Measurements from ENCODE around the gene PYCARD.
"Not testable (repeated sequence)": the region's sequence is repeated elsewhere in the genome, so short reads cannot be mapped to it uniquely, and the experiment has no call there.

Gene PYCARD

DNA sequence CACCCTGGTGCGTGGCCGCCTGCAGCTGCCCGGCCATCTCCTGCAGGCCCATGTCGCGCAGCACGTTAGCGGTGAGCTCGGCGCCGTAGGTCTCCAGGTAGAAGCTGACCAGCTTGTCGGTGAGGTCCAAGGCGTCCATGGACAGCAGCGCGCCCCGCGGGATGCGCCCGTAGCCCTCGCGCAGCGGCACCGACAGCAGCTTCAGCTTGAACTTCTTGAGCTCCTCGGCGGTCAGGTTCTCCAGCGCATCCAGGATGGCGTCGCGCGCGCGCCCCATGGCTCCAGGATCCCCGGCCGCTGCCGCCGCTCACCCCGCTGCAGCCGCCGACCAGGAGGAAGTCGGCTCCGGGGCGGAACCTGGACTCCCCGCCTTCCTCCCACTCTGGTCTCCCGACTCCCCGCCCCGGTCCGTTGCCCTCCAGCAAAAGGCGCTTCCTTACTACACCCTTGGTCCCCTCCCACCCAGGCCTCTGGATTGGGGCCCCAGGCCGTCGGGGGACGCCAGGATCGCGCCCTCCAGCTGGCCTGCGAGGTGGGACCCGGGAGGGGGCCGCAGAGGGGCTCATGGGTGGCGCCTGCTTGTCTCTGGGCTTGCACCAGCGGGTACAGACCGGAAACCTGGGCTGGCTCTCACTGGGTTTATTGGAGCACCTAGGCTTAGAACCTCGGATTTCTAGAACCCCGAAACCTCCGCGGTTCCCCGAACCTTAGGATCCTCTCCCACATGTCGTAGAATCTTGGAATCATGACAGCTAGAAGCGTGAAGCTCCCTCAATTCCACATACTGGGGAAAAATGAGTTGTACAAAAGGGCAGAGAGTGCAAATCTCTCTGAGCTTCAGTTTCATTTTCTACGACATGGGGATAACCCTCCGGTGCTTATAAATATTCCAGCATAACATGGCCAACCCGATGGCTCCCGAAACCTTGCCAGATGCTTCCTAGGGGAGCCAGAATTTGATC, at the start of gene PYCARD:
Gene PYCARD, minus strand, starts transcription at position 347 of the 962 bp plus-strand sequence. Its CDS starts 70 bp downstream, at position 277.
- no peak for DNase-seq

DNA sequence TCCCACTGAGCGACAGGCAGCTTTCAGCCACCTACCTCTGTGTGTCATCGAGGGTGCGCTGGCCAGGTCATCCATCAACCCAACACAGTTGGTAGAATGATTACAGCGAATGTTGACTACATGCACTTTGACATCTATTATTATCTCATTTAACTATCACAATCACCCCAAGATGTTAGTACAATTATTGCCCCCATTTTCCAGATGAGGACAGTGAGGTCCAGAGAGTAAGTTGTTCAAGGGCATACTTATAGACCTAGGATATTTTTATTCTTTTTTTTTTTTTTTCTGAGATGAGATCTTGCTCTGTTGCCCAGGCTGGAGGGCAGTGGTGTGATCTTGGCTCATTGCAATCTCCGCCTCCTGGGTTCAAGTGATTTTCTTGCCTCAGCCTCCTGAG, 48.9 kb upstream of the PYCARD start:
- no peak for DNase-seq

DNA sequence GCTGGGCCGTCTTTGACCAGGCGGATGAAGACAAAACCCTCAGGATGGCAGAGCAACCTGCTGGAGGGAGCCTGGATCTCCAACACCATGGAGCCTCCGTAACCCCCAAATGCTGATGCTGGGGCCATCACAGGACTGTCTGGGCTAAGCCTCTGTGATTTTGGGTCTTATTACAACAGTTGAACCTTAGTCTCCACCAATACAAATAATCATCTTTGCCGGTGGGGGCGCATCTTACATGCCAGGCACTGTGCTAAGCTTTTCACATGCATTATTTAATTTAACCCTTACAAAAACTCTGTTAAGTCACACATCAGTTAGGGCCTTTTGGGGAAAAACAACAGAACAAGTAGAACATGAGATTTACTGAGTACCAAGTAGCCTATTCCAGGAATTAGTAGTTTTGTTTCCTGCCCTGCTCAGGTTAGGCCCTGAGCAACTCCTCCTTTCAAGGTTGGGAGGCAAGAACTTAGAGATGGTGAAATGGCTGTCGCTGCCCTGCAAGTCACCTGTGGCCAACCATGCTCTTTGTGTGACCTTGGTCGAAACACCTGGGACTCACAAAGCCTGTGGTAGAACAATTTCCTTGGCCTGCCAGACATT, 48.3 kb upstream of the PYCARD start:
- DNase-seq = no peak

DNA sequence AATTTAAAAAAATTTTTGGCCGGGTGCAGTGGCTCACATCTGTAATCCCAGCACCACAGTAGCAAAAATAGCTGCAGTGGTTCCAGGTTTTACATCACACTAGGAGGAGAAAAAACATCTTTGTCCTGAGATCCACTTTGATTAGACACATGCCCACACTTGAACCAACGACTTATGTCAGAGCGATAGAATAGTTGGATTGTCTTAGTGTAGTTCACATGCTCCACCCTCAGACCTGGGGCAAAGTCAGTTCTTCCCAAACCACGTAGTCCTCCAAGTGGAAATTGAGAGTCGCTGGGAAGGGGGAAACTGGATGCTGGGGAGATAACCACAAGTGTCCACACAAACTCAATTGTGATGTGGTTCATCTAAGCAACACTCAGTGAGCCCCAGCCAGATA, 45.8 kb upstream of the PYCARD start:
- DNase-seq = no peak

DNA sequence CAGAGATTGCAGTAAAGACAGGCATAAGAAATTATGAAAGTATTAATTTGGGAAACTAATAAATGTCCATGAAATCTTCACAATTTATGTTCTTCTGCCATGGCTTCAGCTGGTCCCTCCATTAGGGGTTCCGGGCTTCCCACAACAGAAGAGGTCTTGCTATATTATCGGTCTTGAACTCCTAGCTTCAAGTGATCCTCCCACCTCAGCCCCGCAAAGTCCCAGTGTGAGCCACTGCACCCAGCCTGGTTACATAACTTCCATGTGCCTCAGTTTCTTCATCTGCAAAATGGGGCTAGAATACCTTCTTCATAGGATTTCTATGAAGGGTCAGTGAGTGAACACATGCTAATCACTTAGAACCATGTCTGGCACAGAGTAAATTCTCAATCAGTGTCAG, 43.7 kb upstream of the PYCARD start:
- no peak for DNase-seq

DNA sequence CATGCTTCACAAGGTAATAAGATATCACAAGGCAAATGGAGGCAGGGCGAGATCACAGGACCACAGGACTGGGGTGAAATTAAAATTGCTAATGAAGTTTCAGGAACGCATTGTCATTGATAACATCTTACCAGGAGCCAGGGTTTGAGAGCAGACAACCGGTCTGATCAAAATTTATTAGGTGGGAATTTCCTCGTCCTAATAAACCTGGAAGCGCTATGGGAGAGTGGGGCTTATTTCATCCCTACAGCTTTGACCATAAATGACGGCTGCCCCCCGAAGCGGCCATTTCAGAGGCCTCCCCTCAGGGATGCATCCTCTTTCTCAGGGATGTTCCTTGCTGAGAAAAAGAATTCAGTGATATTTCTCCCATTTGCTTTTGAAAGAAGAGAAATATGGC, 43.0 kb upstream of the PYCARD start:
- DNase-seq = not testable (repeated sequence)

DNA sequence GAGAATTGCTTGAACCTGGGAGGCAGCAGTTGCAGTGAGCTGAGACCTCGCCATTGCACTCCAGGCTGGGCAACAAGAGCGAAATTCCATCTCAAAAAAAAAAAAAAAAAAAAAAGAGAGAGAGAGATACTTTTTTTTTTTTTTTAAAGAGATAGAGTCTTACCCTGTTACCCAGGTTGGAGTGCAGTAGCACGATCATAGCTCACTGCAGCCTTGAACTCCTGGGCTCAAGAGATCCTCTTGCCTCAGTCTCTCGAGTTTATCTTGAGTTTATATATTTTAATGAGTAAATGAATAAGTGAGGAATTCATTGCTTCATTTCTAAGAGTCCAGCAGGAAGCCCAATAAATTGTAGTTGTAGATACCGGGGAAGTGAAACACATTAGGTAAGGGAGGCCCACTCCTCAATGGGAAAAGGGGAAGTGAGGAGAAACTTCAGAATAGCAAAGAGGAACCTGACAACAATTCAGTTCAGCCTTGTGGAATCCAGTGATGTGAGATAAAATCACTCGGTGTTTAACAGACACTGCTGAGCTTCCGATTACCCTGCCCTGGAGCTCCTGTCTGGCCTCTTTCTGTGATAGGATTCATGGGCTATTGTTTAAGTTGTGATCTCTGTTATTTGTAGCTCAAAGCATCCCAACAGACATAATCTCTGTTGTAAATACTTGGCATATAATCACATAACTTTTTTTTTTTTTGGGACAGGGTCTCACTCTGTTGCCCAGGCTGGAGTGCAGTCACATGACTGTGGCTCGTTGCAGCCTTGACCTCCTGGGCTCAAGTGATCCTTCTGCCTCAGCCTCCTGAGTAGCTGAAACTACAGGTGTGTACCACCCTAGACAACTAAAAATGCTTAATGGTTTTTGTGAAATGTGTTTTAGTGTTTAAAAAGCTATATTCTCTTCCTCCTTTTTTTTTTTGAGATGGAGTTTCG, 41.4 kb upstream of the PYCARD start:
- DNase-seq = no peak

DNA sequence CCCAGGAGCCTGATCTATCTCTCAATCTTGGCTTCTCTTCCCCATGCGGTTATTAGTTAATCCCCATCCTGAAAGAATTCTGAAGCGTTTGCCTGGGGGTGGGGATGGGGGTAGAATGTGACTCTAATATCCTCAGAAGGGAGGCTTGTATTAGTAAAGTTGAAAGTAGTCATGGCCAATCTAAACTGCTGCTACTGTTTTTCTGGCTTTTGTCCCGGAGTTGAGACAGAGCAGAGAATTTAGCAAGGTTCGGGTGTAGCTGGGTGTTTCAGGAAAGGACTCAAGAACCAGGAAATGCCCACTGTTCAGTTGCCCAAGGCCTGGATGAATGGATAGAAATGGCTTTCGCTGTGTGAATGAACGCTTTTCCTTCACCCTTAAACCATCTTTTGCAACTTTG, 39.6 kb upstream of the PYCARD start:
- no peak for DNase-seq

DNA sequence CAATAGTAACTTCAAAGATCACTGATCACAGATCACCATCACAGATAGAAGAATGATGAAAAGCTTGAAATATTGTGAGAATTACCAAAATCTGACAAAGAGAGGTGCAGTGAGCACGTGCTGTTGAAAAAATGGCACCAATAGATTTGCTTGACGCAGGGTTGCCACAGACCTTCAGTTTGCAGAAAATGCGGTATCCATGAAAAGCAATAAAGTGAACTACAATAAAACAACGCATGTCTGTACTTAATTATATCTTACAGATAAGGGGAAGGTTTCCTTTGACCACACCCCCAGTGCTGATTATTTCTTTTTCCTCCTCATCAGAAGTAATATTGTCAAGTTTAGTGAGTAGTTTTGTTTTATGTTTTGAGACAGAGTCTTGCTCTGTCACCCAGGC, 35.5 kb upstream of the PYCARD start:
- DNase-seq = no peak

DNA sequence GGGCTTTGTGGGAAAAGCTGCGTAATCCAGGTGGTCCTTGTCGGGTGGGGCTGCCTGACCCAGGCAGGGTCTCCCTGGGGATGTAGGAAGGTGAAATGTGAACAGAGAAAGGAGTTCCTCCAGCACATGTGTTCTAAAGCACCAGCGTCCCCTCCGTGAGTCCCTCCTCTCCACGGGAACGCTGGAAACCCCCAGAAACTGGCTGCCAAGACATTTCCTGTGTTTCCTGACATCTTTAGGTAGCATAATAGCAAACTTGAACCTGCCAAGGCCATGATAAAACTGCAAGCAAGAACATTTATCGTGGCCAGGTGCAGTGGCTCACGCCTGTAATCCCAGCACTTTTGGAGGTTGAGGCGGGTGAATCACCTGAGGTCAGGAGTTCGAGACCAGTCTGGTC, 26.9 kb upstream of the PYCARD start:
- no peak for DNase-seq

DNA sequence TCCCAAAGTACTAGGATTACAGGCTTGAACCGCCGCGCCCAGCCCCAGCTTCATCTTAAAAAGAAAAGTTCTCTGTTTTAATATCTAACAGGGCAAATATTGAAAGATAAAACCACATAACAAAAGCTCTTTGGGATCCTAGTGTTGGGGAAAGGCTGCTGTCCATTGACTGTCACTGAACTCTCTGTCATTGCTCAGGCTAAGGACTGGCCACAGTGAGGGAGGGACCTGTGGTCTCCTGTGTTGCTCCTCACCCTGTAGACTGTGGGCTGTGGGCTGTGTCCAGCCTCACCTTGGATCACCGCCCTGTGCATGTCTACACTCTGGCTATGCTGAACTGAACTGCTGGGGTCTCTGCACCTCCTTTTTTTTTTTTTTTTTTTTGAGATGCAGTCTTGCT, 25.6 kb upstream of the PYCARD start:
- DNase-seq = no peak

DNA sequence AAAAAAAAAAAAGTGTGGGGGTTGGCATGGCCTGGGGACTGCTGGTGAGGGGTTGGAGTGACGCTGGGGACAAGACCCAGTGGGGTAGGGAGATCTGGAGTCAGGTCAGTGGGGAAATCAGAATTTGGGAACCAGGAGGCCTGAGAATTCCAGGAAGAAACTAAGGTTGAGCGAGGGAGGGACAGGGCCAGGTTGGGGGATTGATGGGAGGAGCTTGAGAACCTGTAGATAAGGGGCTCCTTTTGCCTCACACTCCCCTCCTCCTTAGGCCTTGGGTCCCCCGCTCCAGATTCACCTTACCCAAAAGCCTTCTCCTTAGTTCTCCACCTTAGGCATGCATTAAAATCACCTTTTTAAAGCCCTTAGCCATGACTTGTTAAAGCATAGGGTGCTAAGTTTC, 22.6 kb upstream of the PYCARD start:
- DNase-seq = no peak

DNA sequence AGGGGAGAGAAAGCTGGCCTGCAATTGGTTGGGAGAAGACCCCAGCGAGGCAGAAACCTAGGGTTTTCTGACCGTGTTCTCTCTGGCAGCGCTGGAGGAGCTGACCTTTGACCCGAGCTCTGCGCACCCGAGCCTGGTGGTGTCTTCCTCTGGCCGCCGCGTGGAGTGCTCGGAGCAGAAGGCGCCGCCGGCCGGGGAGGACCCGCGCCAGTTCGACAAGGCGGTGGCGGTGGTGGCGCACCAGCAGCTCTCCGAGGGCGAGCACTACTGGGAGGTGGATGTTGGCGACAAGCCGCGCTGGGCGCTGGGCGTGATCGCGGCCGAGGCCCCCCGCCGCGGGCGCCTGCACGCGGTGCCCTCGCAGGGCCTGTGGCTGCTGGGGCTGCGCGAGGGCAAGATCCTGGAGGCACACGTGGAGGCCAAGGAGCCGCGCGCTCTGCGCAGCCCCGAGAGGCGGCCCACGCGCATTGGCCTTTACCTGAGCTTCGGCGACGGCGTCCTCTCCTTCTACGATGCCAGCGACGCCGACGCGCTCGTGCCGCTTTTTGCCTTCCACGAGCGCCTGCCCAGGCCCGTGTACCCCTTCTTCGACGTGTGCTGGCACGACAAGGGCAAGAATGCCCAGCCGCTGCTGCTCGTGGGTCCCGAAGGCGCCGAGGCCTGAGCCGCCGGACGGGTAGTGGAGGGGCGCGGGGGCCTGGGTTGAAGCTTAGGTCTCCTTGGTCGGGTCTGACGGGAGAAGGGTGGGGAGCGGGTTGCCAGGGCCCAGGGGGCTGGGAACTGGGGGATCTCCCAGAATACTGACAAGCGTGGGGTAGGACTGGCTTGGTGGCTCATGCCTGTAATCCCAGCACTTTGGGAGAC, 21.8 kb upstream of the PYCARD start:
- DNase-seq = no peak

DNA sequence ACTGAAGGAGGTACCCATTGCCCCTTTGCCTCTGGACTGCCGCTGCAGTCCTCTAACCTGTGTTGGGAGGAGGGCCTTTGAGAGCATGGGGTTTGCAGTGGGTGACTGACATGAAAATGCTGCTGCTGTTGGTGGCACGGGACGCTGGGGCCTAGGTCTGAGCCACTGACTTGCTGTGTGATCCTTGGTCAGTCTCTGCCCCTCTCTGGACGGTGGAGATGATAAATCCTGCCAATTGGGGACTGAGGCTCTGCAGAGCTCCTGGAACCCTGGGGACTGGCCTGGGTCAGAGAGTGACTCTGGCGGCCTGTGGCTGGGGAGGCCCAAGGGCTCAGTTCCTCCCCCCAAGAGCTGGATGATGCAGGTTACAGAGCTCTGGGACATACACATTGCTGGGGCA, 20.5 kb upstream of the PYCARD start:
- no peak for DNase-seq

DNA sequence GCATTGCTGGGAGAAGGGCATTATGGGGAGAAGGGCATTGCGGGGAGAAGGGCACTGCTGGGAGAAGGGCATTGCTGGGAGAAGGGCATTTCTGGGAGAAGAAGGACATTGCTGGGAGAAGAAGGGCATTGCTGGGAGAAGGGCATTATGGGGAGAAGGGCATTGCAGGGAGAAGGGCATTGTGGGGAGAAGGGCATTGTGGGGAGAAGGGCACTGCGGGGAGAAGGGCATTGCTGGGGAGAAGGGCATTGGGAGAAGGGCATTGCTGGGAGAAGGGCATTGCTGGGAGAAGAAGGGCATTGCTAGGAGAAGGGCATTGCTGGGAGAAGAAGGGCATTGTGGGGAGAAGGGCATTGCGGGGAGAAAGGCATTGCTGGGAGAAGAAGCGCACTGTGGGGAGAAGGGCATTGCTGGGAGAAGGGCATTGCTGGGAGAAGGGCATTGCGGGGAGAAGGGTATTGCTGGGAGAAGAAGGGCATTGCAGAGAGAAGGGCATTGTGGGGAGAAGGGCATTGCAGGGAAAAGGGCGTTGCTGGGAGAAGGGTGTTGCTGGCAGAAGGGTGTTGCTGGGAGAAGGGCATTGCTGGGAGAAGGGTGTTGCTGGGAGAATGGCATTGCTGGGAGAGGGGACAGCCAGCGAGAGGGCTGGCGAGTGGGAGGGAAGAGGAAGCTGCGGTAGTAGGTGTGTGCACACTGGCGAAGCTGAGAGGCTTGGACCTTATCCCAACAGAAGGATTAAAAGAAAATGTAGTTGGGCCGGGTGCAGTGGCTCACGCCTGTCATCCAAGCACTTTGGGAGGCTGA, 19.0 kb upstream of the PYCARD start:
- no peak for DNase-seq

DNA sequence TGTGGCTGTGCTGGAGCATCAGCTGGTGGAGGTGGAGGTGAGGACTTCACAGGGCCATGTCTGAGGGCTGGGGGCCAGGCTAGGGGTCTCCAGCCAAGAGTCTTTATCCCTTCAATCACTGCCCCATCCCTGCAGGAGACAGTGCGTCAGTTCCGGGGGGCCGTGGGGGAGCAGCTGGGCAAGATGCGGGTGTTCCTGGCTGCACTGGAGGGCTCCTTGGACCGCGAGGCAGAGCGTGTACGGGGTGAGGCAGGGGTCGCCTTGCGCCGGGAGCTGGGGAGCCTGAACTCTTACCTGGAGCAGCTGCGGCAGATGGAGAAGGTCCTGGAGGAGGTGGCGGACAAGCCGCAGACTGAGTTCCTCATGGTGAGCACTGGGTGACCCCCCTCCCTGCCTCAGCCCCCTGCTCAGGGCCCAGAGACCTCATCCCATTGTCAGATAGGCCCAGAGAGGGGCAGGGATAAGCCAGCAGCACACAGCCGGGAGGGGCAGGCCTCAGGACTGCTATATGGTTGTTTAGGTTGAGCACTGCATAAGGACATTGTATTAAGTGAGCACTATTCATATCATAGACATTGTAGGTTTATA, 16.7 kb upstream of the PYCARD start:
- DNase-seq = no peak

DNA sequence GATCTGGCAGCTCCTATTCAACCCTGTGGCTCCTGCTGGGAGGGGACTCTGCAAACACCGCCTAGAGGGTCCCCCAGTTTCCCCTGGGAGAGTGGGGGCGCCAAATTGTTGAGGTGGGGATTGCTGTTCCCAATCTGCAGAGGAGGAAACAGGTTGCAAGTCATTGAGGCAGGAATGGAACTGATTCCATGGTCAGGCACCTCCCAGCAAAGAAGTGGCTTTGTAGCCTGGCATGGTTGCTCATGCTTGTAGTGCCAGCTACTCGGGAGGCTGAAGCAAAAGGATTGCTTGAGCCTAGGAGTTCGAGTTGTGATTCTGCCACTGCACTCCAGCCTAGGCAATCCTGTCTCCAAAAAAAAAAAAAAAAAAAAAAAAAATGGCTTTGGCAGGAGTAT, 14.6 kb upstream of the PYCARD start:
- DNase-seq = no peak

DNA sequence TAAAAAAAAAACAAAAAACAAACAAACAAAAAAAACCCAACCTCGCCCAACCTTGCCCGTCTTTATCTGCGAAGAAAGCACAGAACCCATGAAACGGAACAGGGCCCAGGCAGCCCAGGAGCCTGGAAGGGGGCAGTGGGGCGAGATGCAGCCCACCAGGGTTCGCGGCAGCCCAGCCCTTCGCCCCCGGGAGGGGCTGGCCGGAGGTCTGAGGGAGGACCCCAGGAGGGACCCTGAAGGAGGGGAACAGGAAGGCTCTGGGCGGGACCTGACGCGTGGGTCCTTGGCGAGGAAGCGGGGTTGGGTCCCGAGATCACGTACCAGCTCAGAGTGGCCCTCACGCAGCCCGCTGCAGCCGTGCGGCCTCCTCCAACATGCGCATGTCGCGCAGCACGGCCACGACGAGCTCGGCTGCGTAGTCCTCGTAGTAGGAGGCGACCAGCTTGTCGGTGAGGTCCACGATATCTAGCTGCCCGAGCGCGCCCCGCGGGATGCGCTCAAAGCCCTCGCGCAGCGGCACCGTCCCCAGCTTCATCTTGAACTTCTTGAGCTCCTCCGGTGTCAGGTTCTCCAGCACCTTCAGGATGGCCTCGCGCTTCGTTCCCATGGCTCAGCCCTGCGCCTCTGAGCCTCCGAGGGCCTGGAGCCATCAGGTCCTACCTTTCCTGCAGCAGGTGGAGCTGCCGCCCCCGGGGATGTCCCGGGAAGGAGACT, 14.0 kb upstream of the PYCARD start, which contains the start of gene PYDC1:
Gene PYDC1, minus strand, starts transcription at position 714 of the 714 bp plus-strand sequence. Its CDS starts 107 bp downstream, at position 607.
- DNase-seq = peak; percentile 37

DNA sequence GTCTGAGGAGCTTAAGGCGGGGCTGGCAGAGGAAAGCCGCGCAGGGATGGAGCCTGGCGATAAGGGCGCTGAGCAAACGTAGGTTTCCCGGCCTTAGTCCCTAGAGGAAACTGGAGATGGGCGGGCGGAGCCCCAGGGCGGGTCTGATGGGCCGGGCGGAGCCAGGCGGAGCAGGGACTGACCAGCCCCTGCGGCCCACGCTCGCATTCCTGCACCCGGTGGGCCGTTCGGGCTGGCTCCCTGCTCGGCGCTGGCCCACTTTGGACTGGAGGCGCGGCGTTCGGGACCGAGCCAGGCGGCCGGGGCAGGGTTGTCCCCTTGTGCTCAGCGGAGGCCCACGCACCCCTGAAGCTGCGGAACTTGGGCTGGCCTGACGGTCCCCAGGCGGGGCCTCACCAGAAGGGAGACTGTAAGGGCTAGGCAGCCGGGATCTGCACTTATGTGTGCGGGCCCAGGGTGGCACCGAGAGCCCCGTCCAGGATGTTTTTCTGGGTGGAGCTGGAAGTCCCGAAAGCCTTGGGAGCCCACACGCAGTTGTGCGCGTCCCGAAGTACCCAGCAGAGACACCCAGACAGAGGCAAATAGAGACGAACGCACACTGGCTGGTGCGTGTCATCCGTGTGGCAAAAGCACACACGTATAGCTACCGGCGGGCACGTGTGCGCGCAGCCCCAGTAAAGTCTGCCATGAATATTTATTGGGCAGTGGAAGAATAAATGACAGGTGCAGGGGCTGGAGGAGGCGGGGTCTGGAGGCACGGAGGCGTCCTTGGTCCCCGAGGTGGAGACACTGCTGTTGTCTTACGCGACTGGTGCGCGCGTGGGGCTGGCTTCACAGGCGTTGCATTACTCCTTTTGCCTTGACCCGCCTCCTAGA, 13.0 kb upstream of the PYCARD start:
- DNase-seq = peak; percentile 38

All from stimulated activated CD8-positive, alpha-beta memory T cell treated with anti-CD3 and anti-CD28 coated beads, Interleukin-4, amount 100 ng/mL, for 48 hours (primary cell).